HG02678 (cell line): ENCODE data around the gene CFAP77.

ENCODE experiments used
- ATAC-seq: cut with Tn5 transposase; IDR thresholded peaks from one replicate; pipeline ENCODE4 v1.9.1; 2021; ENCODE audit warnings: mild to moderate bottlenecking, moderate library complexity; ENCODE audit not compliant: unreplicated experiment

Gene CFAP77

GRCh38 chr9:132447902-132448301 is 37.9 kb downstream of the CFAP77 start:
- no peak for ATAC-seq

- no peak for ATAC-seq
Observed at GRCh38 chr9:132451276-132451675, 41.3 kb downstream of the CFAP77 start.

- ATAC-seq: no peak
Observed at GRCh38 chr9:132456241-132456640, 46.2 kb downstream of the CFAP77 start.

- no peak for ATAC-seq
Observed at GRCh38 chr9:132457504-132458236, 47.7 kb downstream of the CFAP77 start.

GRCh38 chr9:132458432-132458831 is 48.4 kb downstream of the CFAP77 start:
- no peak for ATAC-seq

GRCh38 chr9:132459661-132460060 is 49.6 kb downstream of the CFAP77 start:
- no peak for ATAC-seq

- ATAC-seq: no peak
Observed at GRCh38 chr9:132460240-132460639, 50.2 kb downstream of the CFAP77 start.

- ATAC-seq: no peak
Observed at GRCh38 chr9:132461281-132461896, 51.4 kb downstream of the CFAP77 start.

GRCh38 chr9:132461971-132462370 is 52.0 kb downstream of the CFAP77 start:
- ATAC-seq: no peak

- ATAC-seq: no peak
Observed at GRCh38 chr9:132464547-132464946, 54.5 kb downstream of the CFAP77 start.

- ATAC-seq: no peak
Observed at GRCh38 chr9:132465131-132465635, 55.2 kb downstream of the CFAP77 start.

- no peak for ATAC-seq
Observed at GRCh38 chr9:132472199-132472598, 62.2 kb downstream of the CFAP77 start.

- ATAC-seq: no peak
Observed at GRCh38 chr9:132472599-132472998, 62.6 kb downstream of the CFAP77 start.

- ATAC-seq: no peak
Observed at GRCh38 chr9:132474253-132474652, 64.2 kb downstream of the CFAP77 start.

- ATAC-seq: no peak
Observed at GRCh38 chr9:132478353-132479050, 68.5 kb downstream of the CFAP77 start.

GRCh38 chr9:132479733-132480132 is 69.7 kb downstream of the CFAP77 start:
- no peak for ATAC-seq

- ATAC-seq: no peak
Observed at GRCh38 chr9:132481053-132481849, 71.2 kb downstream of the CFAP77 start.

- no peak for ATAC-seq
Observed at GRCh38 chr9:132482196-132482813, 72.3 kb downstream of the CFAP77 start.

GRCh38 chr9:132485393-132485792 is 75.4 kb downstream of the CFAP77 start:
- ATAC-seq: no peak

- ATAC-seq: no peak
Observed at GRCh38 chr9:132486706-132487350, 76.8 kb downstream of the CFAP77 start.
